HEK293 (cell line): Measurements from ENCODE around the gene RIPK1.

Source experiments
- CTCF ChIA-PET: fragments of 350-600 bp; formaldehyde crosslinking; extraction: SDS; loops from one replicate; lab custom pipeline; 2021; ENCODE audit warnings: antibody characterized with exemption; lab: Yijun Ruan, JAX
- POLR2A ChIA-PET: fragments of 300-600 bp; formaldehyde crosslinking; extraction: SDS; loops from one replicate; lab custom pipeline; 2020; ENCODE audit warnings: antibody characterized with exemption, inconsistent platforms; lab: Yijun Ruan, JAX
- H3K27ac ChIP-seq: fragments of 200-500 bp; sonication (Bioruptor generic); 2 replicates; pipeline ENCODE4 v1.5.1; 2014; ENCODE audit warnings: low read depth, low read length, control low read depth, inconsistent platforms; ENCODE audit errors: extremely low read depth
- H3K36me3 ChIP-seq, 2 experiments: fragments of 200-500 bp in 1 of 2; sonication (Bioruptor generic) in 1 of 2; 1 replicate in 1 of 2; 2 replicates in 1 of 2; pipeline ENCODE4 v1.5.1; 2014 to 2017; ENCODE audit warnings: inconsistent platforms in 2 of 2, low read length in 2 of 2; ENCODE audit not compliant: control insufficient read depth in 2 of 2, insufficient read depth in 1 of 2
- H3K4me1 ChIP-seq: fragments of 200-500 bp; sonication (Bioruptor generic); 2 replicates; pipeline ENCODE4 v1.5.1; 2014; ENCODE audit warnings: mild to moderate bottlenecking, low read length, inconsistent platforms; ENCODE audit not compliant: control insufficient read depth, insufficient read depth
- H3K4me3 ChIP-seq: 2 replicates; pipeline ENCODE4 v1.5.1; 2011; ENCODE audit warnings: low read depth, mild to moderate bottlenecking, control low read depth, low read length, moderate library complexity
- H3K9me3 ChIP-seq: fragments of 200-500 bp; sonication (Bioruptor generic); 2 replicates; pipeline ENCODE4 v1.5.1; 2014; ENCODE audit warnings: low read depth, low read length, inconsistent platforms; ENCODE audit not compliant: control insufficient read depth, insufficient read depth
- BCL11B ChIP-seq: fragments of 450-650 bp; formaldehyde crosslinking; IDR thresholded peaks from 2 replicates; pipeline ENCODE4 v1.5.1; 2016; ENCODE audit warnings: low read depth, missing biosample characterization, missing genetic modification characterization
- KLF17 ChIP-seq: fragments of 450-650 bp; formaldehyde crosslinking; IDR thresholded peaks from 2 replicates; pipeline ENCODE4 v1.5.1; 2016; ENCODE audit warnings: missing biosample characterization, missing genetic modification characterization
- OSR2 ChIP-seq: fragments of 450-650 bp; formaldehyde crosslinking; IDR thresholded peaks from 2 replicates; pipeline ENCODE4 v1.5.1; 2016; ENCODE audit warnings: missing biosample characterization, missing genetic modification characterization
- PRDM4 ChIP-seq: fragments of 450-650 bp; formaldehyde crosslinking; IDR thresholded peaks from 2 replicates; pipeline ENCODE4 v1.5.1; 2017; ENCODE audit warnings: missing biosample characterization, missing genetic modification characterization
- SCRT2 ChIP-seq: fragments of 450-650 bp; formaldehyde crosslinking; IDR thresholded peaks from 2 replicates; pipeline ENCODE4 v1.5.1; 2016; ENCODE audit warnings: missing biosample characterization, missing genetic modification characterization
- TCF7L2 ChIP-seq: IDR thresholded peaks from 2 replicates; pipeline ENCODE4 v1.6.1; 2011; ENCODE audit warnings: low read depth, mild to moderate bottlenecking, inconsistent platforms, low read length, moderate library complexity, borderline replicate concordance
- YY1 ChIP-seq: fragments of 450-650 bp; formaldehyde crosslinking; IDR thresholded peaks from 2 replicates; pipeline ENCODE4 v1.5.1; 2018; ENCODE audit warnings: missing biosample characterization, missing genetic modification characterization
- ZBTB8A ChIP-seq: fragments of 450-650 bp; formaldehyde crosslinking; IDR thresholded peaks from 2 replicates; pipeline ENCODE4 v1.5.1; 2016; ENCODE audit warnings: missing biosample characterization, missing genetic modification characterization
- ZNF10 ChIP-seq: fragments of 450-650 bp; formaldehyde crosslinking; IDR thresholded peaks from 2 replicates; pipeline ENCODE4 v1.5.1; 2017; ENCODE audit warnings: missing biosample characterization, missing genetic modification characterization
- ZNF155 ChIP-seq: fragments of 450-650 bp; formaldehyde crosslinking; IDR thresholded peaks from 2 replicates; pipeline ENCODE4 v1.5.1; 2016; ENCODE audit warnings: missing biosample characterization, missing genetic modification characterization
- ZNF16 ChIP-seq: fragments of 450-650 bp; formaldehyde crosslinking; IDR thresholded peaks from 2 replicates; pipeline ENCODE4 v1.5.1; 2016; ENCODE audit warnings: low read depth, missing biosample characterization, missing genetic modification characterization
- ZNF174 ChIP-seq: fragments of 450-650 bp; formaldehyde crosslinking; IDR thresholded peaks from 2 replicates; pipeline ENCODE4 v1.5.0; 2017; ENCODE audit warnings: missing biosample characterization, mild to moderate bottlenecking, missing genetic modification characterization
- ZNF26 ChIP-seq: fragments of 450-650 bp; formaldehyde crosslinking; IDR thresholded peaks from 2 replicates; pipeline ENCODE4 v1.5.1; 2016; ENCODE audit warnings: missing biosample characterization, missing genetic modification characterization
- ZNF280C ChIP-seq: fragments of 450-650 bp; formaldehyde crosslinking; IDR thresholded peaks from 2 replicates; pipeline ENCODE4 v1.5.1; 2016; ENCODE audit warnings: missing biosample characterization, missing genetic modification characterization
- ZNF48 ChIP-seq: fragments of 450-650 bp; formaldehyde crosslinking; IDR thresholded peaks from 2 replicates; pipeline ENCODE4 v1.5.1; 2016; ENCODE audit warnings: missing biosample characterization, missing genetic modification characterization
- ZNF501 ChIP-seq: fragments of 450-650 bp; formaldehyde crosslinking; IDR thresholded peaks from 2 replicates; pipeline ENCODE4 v1.5.1; 2016; ENCODE audit warnings: missing biosample characterization, missing genetic modification characterization
- ZNF529 ChIP-seq: fragments of 450-650 bp; formaldehyde crosslinking; IDR thresholded peaks from 2 replicates; pipeline ENCODE4 v1.5.1; 2017; ENCODE audit warnings: missing genetic modification characterization, missing biosample characterization; ENCODE audit not compliant: insufficient replicate concordance
- ZNF549 ChIP-seq: fragments of 450-650 bp; IDR thresholded peaks from 2 replicates; pipeline ENCODE4 v1.5.1; 2018; ENCODE audit warnings: missing biosample characterization, missing genetic modification characterization, mild to moderate bottlenecking, inconsistent platforms, moderate library complexity
- ZNF626 ChIP-seq: fragments of 450-650 bp; sonication (Bioruptor Pico); formaldehyde crosslinking; IDR thresholded peaks from 2 replicates; pipeline ENCODE4 v1.5.1; 2018; ENCODE audit warnings: missing biosample characterization, missing genetic modification characterization, inconsistent platforms
- ZNF707 ChIP-seq: fragments of 450-650 bp; formaldehyde crosslinking; IDR thresholded peaks from 2 replicates; pipeline ENCODE4 v1.5.1; 2016; ENCODE audit warnings: missing biosample characterization, missing genetic modification characterization
- ZNF791 ChIP-seq: fragments of 450-650 bp; formaldehyde crosslinking; IDR thresholded peaks from 2 replicates; pipeline ENCODE4 v1.5.1; 2016; ENCODE audit warnings: missing biosample characterization, missing genetic modification characterization
- ZSCAN23 ChIP-seq: fragments of 450-650 bp; formaldehyde crosslinking; IDR thresholded peaks from 2 replicates; pipeline ENCODE4 v1.5.1; 2016; ENCODE audit warnings: missing biosample characterization, missing genetic modification characterization

The RIPK1 gene

GRCh38 chr6:3133515-3133914 is 65.2 kb downstream of the RIPK1 start:
- no peak for TF ChIP-seq OSR2 (tag by site-specific recombination)
- no peak for TF ChIP-seq ZNF707 (tag by site-specific recombination)
- no peak for TF ChIP-seq ZNF10
- no peak for TF ChIP-seq ZSCAN23 (tag by site-specific recombination)
- TF ChIP-seq BCL11B (tag by site-specific recombination), result no peak
- TF ChIP-seq PRDM4 (tag by site-specific recombination), result no peak
- no peak for TF ChIP-seq ZNF549
- no peak for TF ChIP-seq ZNF48 (tag by site-specific recombination)
- no peak for TF ChIP-seq ZNF280C (tag by site-specific recombination)
- TF ChIP-seq, all 188 proteins: peak for 0
- H3K36me3 ChIP-seq, result peaks cover 10 to 62% of the 10 kb centered on the region in 2 experiments; a peak in 2 of 3 replicates
- H3K4me3 ChIP-seq, result no peak overlapping the region
- H3K27ac ChIP-seq, result no peak overlapping the region
- H3K9me3 ChIP-seq, result no peaks in the 10 kb centered on the region
- H3K4me1 ChIP-seq, result no peaks in the 10 kb centered on the region
- POLR2A ChIA-PET, result interaction anchor here (0.9 kb wide), 1 partner anchor 93 kb away, joined by 4 read pairs; no protein-coding TSS in a partner anchor
- CTCF ChIA-PET, result interaction anchor here (0.6 to 1.0 kb wide), 3 partner anchors 10 to 117 kb away, joined by 3 to 4 read pairs (median 3); no protein-coding TSS in a partner anchor

GRCh38 chr6:3135668-3136291 is 67.5 kb downstream of the RIPK1 start:
- H3K27ac ChIP-seq, result no peak overlapping the region
- TF ChIP-seq ZNF626 (tag by site-specific recombination), result no peak
- TF ChIP-seq KLF17 (tag by site-specific recombination), result no peak
- TF ChIP-seq ZNF26 (tag by site-specific recombination), result no peak
- TF ChIP-seq ZNF155 (tag by site-specific recombination), result no peak
- no peak for TF ChIP-seq OSR2 (tag by site-specific recombination)
- TF ChIP-seq ZNF501 (tag by site-specific recombination), result no peak
- no peak for TF ChIP-seq YY1 (tag by site-specific recombination)
- no peak for TF ChIP-seq ZNF791 (tag by site-specific recombination)
- no peak for TF ChIP-seq ZNF174 (tag by site-specific recombination)
- no peak for TF ChIP-seq ZNF16 (tag by site-specific recombination)
- TF ChIP-seq ZBTB8A (tag by site-specific recombination), result no peak
- TF ChIP-seq TCF7L2, result no peak
- no peak for TF ChIP-seq ZNF48 (tag by site-specific recombination)
- TF ChIP-seq ZNF529 (tag by site-specific recombination), result no peak
- no peak for TF ChIP-seq SCRT2
- POLR2A ChIA-PET, result interaction anchor here (1.4 kb wide), 1 partner anchor 21 kb away, joined by 5 read pairs; the partner anchor contains the start of gene TUBB2A
- no peak overlapping the region for H3K4me3 ChIP-seq
- CTCF ChIA-PET, result interaction anchor here (0.8 to 1.2 kb wide), 2 partner anchors 10 to 116 kb away, joined by 3 to 4 read pairs; no protein-coding TSS in a partner anchor
- H3K4me1 ChIP-seq, result no peaks in the 10 kb centered on the region
- no peaks in the 10 kb centered on the region for H3K9me3 ChIP-seq
- H3K36me3 ChIP-seq, result peaks cover 4 to 61% of the 10 kb centered on the region in 2 experiments; a peak in 2 of 3 replicates
